Retina (tissue), 1 donor: Measurements from ENCODE around the gene DLX2.
"Not testable (repeated sequence)": the region's sequence is repeated elsewhere in the genome, so short reads cannot be mapped to it uniquely, and the experiment has no call there.

Experiments used
- DNase-seq: peaks from one replicate; pipeline ENCODE4 v3.0.0-alpha.2; 2016

DLX2 gene

DNA sequence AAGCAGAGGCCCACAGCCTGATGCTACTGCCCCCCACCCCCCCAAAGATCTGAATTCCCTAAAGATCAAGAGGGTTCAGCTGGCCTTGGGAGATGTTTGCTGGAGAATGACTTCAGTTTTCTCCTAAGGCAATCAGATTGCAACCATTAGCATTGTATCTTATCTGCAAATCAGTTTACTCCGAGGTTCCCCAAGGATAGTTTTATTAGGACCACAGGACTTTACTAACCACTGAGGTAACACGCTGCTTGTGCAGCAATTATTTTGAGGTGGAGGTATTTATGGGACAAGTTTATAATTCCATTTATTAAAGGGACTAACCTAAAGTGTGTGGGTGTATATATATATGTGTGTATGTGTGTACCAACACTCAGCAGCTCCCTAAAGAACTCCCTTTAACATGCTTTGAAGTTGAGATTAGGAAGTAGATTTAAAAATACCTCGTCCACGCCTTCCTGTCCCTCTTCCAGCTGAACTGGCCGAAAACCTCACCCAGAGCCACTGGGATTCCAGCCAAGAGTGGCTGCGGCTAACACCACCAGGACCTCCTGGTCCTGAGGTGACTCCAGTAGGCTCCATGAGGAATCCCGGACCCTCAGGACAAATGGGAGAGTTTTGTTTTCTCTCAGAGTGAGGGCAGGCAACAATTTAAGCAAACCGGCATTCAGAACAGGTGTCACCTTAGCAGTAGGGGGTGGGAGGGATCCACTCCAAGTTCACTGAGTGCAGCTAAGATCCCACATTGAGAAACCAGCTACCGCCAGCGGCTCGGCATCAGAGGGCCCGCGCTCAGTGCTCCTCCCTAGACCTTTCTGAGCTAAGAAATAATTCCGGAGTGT is 20.4 kb downstream of the DLX2 start:
- DNase-seq: peak; percentile 28

DNA sequence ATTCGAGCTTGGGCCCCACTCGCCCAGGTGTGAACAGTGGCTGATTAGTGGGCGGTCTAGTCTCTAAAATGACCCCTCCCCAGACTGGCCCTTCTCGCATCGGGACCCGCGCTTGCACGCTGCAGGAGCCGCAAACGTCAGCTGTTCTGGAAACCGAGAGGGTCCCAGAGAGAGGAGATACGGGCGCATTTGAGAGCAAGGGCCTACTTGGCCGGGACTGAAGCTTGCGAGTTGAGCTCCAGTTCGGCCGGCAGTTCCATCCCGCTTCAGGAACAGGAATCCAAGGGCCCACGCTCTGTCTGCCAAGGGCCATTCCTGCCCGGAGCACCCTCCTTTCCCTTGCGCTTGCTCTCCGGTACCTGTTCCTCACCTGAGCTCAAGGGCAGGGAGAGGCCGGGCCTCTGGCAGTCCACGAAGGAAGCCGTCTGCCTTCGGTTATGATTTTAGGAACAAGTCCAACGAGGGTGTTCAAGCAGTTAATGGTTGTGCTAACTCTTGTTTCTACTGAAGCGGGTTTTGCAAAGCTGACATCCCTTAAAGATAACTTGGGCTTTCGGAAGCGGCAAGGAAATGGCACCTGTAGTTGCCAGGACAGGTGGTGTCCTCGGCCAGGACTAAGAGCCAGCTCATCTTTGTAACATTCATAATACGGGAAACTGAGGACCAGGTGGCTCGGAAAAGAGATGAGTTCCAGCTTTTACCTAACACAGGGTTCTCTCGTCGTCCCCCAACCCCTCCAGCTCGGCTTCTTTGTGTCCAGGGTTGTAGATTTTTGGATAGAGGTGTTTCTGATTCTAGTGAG is 21.3 kb downstream of the DLX2 start:
- DNase-seq: peak; percentile 69

- DNase-seq: no peak
Measured at GRCh38 chr2:172080641-172081220, 22.0 kb downstream of the DLX2 start.

- peak; percentile 72 for DNase-seq
Measured at GRCh38 chr2:172079838-172080640, 22.7 kb downstream of the DLX2 start.

DNA sequence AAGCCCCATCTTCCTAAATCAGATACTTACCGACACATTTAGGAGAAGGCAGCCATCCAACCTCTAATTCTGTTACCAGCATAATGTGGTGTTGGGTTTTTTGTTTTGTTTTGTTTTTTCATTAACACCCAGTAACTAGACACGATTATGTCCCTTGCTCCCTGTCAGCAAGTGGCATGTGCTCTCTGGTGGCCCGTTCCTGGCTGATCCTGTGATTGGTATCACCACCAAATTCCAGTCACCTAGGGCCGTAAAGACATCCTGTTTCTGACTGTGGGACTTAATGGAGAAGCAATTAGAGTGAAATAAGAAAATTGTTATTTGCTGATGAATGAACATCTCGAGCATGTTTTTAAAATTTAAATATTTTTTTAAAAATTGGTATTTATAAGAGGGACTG is 23.3 kb downstream of the DLX2 start:
- no peak for DNase-seq

DNA sequence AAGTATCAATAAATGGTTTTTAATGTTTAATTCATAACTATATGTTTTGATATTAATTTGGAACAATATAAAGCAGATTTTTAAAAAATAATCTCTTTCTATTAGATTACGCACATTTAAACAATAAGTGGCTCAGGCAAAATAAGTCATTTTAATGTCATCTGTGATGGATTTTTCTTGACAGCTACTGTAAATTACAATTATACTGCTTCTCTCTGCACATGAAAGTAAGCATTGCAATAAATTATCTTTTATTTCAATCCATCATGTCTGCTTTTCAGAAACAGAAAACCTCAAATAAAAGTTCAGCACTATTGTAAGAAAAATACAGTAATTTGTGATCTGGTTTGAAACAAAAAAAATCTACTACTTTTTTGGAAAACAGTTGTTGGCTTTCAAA is 28.4 kb downstream of the DLX2 start:
- no peak for DNase-seq

GRCh38 chr2:172073518-172073917 is 29.2 kb downstream of the DLX2 start:
- no peak for DNase-seq

GRCh38 chr2:172072706-172073105 is 30.0 kb downstream of the DLX2 start:
- DNase-seq: no peak

DNA sequence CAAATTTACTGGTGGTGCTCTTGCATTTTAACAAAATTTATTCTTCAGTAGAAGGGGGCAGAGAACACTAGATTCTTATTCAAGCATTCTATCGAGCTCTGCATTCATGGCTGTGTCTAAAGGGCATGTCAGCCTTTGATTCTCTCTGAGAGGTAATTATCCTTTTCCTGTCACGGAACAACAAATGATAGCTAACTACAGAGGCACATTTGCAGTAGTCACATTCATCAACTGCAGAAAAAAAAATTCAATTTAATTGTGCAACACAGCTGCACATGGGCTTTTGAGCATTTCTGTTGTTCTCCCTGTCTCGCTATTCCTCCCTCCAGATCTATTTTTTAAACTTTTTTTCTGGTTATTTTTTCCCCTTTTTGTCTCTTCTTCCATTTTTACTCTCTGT is 30.4 kb downstream of the DLX2 start:
- DNase-seq: no peak

GRCh38 chr2:172070936-172071335 is 31.8 kb downstream of the DLX2 start:
- no peak for DNase-seq

DNA sequence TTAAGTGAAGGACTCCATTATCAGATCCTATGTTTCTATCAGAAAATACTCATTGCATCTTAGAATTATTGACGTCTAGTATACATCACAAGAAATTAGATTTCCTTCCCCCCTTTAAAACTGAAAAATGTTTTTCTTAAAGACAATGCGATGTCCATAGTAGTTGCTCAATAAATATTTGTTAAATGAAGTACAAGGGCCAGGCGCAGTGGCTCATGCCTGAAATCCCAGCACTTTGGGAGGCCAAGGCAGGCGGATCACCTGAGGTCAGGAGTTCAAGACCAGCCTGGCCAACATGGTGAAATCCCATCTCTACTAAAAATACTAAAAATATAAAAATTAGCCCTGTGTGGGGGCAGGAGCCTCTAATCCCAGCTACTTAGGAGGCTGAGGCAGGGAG is 34.8 kb downstream of the DLX2 start:
- not testable (repeated sequence) for DNase-seq

GRCh38 chr2:172066394-172066886 is 36.3 kb downstream of the DLX2 start:
- peak; percentile 51 for DNase-seq

GRCh38 chr2:172065111-172065510 is 37.6 kb downstream of the DLX2 start:
- no peak for DNase-seq

- no peak for DNase-seq
Measured at GRCh38 chr2:172063446-172063845, 39.3 kb downstream of the DLX2 start.

GRCh38 chr2:172062402-172063004 is 40.2 kb downstream of the DLX2 start:
- DNase-seq: no peak

GRCh38 chr2:172060118-172060517 is 42.6 kb downstream of the DLX2 start:
- not testable (repeated sequence) for DNase-seq

DNA sequence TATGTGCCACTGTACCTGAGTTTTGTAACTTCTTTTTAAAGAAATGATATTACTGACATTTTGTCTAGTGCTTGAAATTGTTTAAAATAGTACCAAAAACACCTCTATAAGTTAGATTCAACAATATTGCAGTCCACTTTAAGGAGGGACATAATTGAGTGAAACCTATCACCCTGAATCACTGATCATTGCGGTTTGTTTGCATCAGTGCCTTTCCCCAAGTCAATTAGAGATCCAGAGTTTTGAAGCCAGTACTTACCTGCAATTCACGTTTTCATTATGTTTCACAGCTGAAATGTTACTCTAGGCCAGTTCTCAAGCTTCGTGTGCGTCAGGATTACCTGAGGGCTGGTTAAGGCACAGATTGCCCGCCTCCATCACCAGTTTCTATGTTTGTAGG is 44.0 kb downstream of the DLX2 start:
- no peak for DNase-seq

DNA sequence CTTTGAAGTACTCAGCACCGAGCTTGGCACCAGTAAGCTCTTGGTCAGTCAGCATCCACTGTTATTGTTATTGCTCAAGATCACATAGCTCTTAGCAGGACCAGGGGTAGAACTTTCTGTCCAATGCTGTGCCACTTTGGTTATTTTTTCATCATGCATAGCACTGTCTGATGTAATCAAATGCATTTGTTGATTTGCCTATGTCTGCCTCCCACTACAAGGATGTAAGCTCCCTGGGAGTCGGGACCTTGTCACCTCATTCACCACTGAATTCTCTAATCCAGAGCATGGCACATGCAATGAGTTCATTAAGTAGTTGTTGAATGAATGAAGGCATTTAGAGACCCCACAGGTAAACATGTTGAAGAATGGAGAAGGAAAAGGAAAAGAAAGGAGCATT is 46.4 kb downstream of the DLX2 start:
- no peak for DNase-seq

DNA sequence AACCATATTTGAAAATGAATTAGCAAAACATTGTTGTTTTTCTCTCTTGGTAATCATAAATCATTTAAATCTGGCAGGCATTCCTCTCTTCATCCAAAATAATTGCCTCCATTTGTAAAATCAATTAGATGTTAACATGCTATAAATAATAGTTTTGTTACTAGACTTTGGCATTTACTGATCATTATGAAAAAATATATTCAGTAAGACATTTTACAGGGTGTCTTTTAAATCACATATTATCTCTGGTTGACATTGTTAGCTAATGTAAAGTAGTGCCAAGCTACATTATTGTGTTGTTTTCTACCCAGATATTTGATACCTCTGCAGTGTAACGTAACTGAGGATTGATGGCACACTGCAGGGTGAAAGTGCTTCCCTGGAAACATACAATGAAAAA is 49.2 kb downstream of the DLX2 start:
- DNase-seq: no peak

GRCh38 chr2:172052000-172052983 is 50.4 kb downstream of the DLX2 start:
- DNase-seq: no peak
